Measurements from ENCODE around the gene WDR64.

Gene WDR64

DNA sequence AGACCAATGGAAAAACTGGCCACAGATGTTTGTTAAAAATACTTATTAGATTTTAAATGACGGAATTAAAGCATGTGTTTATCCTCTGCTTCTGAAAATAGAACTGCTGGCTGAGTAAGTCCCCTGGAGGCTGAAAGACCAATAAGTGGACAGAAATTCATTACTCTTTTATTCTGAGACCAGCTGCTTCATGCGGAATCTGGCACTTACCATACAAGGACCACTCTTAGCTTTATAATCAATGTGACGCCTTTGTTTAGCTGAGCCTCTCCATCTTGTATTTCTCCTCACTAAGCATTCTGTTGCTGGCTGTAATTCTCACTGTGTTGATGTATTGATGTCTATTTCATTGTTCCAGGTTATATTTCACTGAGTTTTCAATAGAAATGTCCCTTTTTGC is 189.6 kb downstream of the WDR64 start:
- TF ChIP-seq ZNF565 (CRISPR knock-in tag; conservative IDR thresholded peaks at IDR 0.05; ENCODE audit: low read depth) (no peak), ZFP30 (CRISPR knock-in tag; IDR thresholded peaks at IDR 0.05) (no peak), GLIS3 (CRISPR knock-in tag; IDR thresholded peaks at IDR 0.05) (no peak), TOX (CRISPR knock-in tag; IDR thresholded peaks at IDR 0.05; ENCODE audit: borderline replicate concordance) (no peak), CSDC2 (CRISPR knock-in tag; IDR thresholded peaks at IDR 0.05) (no peak), RARB (CRISPR knock-in tag; IDR thresholded peaks at IDR 0.05) (no peak), ZC3H10 (CRISPR knock-in tag; IDR thresholded peaks at IDR 0.05) (no peak), ZNF8 (CRISPR knock-in tag; IDR thresholded peaks at IDR 0.05) (no peak), BACH2 (CRISPR knock-in tag; IDR thresholded peaks at IDR 0.05; ENCODE audit: borderline replicate concordance) (no peak), ESRRG (CRISPR knock-in tag; IDR thresholded peaks at IDR 0.05) (no peak), ARNTL (CRISPR knock-in tag; IDR thresholded peaks at IDR 0.05; ENCODE audit: borderline replicate concordance, low read depth) (no peak), OSR1 (CRISPR knock-in tag; IDR thresholded peaks at IDR 0.05) (no peak)
- TF ChIP-seq, protein P1, sequence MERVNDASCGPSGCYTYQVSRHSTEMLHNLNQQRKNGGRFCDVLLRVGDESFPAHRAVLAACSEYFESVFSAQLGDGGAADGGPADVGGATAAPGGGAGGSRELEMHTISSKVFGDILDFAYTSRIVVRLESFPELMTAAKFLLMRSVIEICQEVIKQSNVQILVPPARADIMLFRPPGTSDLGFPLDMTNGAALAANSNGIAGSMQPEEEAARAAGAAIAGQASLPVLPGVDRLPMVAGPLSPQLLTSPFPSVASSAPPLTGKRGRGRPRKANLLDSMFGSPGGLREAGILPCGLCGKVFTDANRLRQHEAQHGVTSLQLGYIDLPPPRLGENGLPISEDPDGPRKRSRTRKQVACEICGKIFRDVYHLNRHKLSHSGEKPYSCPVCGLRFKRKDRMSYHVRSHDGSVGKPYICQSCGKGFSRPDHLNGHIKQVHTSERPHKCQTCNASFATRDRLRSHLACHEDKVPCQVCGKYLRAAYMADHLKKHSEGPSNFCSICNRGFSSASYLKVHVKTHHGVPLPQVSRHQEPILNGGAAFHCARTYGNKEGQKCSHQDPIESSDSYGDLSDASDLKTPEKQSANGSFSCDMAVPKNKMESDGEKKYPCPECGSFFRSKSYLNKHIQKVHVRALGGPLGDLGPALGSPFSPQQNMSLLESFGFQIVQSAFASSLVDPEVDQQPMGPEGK (CRISPR knock-in tag; IDR thresholded peaks at IDR 0.05; ENCODE audit: borderline replicate concordance), result no peak
- TF ChIP-seq, protein P2, sequence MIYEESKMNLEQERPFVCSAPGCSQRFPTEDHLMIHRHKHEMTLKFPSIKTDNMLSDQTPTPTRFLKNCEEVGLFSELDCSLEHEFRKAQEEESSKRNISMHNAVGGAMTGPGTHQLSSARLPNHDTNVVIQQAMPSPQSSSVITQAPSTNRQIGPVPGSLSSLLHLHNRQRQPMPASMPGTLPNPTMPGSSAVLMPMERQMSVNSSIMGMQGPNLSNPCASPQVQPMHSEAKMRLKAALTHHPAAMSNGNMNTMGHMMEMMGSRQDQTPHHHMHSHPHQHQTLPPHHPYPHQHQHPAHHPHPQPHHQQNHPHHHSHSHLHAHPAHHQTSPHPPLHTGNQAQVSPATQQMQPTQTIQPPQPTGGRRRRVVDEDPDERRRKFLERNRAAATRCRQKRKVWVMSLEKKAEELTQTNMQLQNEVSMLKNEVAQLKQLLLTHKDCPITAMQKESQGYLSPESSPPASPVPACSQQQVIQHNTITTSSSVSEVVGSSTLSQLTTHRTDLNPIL (CRISPR knock-in tag; IDR thresholded peaks at IDR 0.05; ENCODE audit: low read depth), result no peak
- TF ChIP-seq, protein P3, sequence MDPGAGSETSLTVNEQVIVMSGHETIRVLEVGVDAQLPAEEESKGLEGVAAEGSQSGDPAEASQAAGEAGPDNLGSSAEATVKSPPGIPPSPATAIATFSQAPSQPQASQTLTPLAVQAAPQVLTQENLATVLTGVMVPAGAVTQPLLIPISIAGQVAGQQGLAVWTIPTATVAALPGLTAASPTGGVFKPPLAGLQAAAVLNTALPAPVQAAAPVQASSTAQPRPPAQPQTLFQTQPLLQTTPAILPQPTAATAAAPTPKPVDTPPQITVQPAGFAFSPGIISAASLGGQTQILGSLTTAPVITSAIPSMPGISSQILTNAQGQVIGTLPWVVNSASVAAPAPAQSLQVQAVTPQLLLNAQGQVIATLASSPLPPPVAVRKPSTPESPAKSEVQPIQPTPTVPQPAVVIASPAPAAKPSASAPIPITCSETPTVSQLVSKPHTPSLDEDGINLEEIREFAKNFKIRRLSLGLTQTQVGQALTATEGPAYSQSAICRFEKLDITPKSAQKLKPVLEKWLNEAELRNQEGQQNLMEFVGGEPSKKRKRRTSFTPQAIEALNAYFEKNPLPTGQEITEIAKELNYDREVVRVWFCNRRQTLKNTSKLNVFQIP (CRISPR knock-in tag; IDR thresholded peaks at IDR 0.05; ENCODE audit: borderline replicate concordance, low read depth), result no peak
- no peak for ATAC-seq

DNA sequence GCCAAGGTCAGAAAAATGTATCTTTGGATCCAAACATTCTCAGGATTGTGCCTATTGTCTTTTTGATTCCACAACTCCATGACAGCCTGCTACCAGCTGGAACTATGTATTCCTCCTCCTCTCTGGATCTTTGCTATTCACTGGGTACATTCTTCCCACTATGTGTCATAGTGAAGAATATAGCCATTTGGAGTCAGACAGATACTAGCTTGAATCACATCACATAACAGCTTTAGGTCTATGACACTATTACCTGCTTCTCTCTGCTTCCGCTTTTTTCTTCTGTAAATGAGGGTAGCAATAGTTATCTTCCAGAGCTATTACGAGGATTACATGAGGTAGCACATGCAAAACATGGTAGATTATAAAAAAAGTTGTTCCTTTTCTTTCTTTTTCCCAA is 190.5 kb downstream of the WDR64 start:
- peak; percentile 68 for ATAC-seq
- TF ChIP-seq ZNF8 (CRISPR knock-in tag; IDR thresholded peaks at IDR 0.05), result no peak
- TF ChIP-seq, protein P3 (CRISPR knock-in tag; IDR thresholded peaks at IDR 0.05; ENCODE audit: borderline replicate concordance, low read depth), result no peak
- no peak for TF ChIP-seq ARNTL (CRISPR knock-in tag; IDR thresholded peaks at IDR 0.05; ENCODE audit: borderline replicate concordance, low read depth)
- no peak for TF ChIP-seq ZNF70 (CRISPR knock-in tag; IDR thresholded peaks at IDR 0.05)
- TF ChIP-seq GLIS3 (CRISPR knock-in tag; IDR thresholded peaks at IDR 0.05), result no peak
- no peak for TF ChIP-seq PPARA (CRISPR knock-in tag; IDR thresholded peaks at IDR 0.05; ENCODE audit: borderline replicate concordance)
- TF ChIP-seq, protein P2 (CRISPR knock-in tag; IDR thresholded peaks at IDR 0.05; ENCODE audit: low read depth), result no peak

DNA sequence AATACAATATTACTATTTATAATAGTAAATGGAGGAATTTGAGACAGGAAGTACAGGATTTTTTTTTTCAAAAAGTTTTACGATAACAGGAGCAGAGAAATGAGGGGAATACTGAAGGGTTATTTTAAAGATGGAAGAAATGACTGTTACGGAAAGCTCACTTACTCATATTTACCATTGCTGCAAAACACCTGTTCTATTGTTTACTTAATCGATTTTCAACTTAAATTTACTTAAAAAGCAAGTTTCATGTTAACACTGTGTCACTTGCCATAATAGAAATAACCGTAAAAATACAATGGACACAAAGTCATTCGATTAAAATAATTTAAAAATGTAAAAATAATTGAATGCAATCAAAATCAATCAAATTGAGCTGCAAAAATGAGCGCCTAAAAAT is 192.5 kb downstream of the WDR64 start:
- TF ChIP-seq ZNF8 (CRISPR knock-in tag; IDR thresholded peaks at IDR 0.05) (no peak), OSR1 (CRISPR knock-in tag; IDR thresholded peaks at IDR 0.05) (no peak), TCF4 (CRISPR knock-in tag; IDR thresholded peaks at IDR 0.05; ENCODE audit: borderline replicate concordance) (no peak), CSDC2 (CRISPR knock-in tag; IDR thresholded peaks at IDR 0.05) (no peak), RARB (CRISPR knock-in tag; IDR thresholded peaks at IDR 0.05) (no peak), TOX (CRISPR knock-in tag; IDR thresholded peaks at IDR 0.05; ENCODE audit: borderline replicate concordance) (no peak), ISL1 (CRISPR knock-in tag; IDR thresholded peaks at IDR 0.05) (no peak), ZFP30 (CRISPR knock-in tag; IDR thresholded peaks at IDR 0.05) (no peak)
- TF ChIP-seq, protein P1 (CRISPR knock-in tag; IDR thresholded peaks at IDR 0.05; ENCODE audit: borderline replicate concordance), result no peak
- TF ChIP-seq, protein P2 (CRISPR knock-in tag; IDR thresholded peaks at IDR 0.05; ENCODE audit: low read depth), result no peak
- ATAC-seq, result no peak
